Fibroblast of mammary gland (primary cell): ENCODE measurements around the gene AVL9.

Experiments used
- DNase-seq: peaks from one replicate; pipeline ENCODE4 v3.0.0-alpha.2; 2010; ENCODE audit warnings: low read depth
- H3K4me3 ChIP-seq: 2 replicates; pipeline ENCODE4 v1.5.1; 2011; ENCODE audit warnings: low read depth, mild to moderate bottlenecking, low read length, moderate library complexity; ENCODE audit not compliant: control insufficient read depth
- CTCF ChIP-seq: conservative IDR thresholded peaks from 2 replicates; pipeline ENCODE4 v1.5.1; 2011; ENCODE audit warnings: low read depth, low read length, inconsistent platforms; ENCODE audit not compliant: control insufficient read depth, insufficient read depth

AVL9 gene

GRCh38 chr7:32531402-32531801, 36.1 kb downstream of the AVL9 start:
- no peak for TF ChIP-seq CTCF
- no peak overlapping the region for H3K4me3 ChIP-seq
- no peak for DNase-seq

- no peak overlapping the region for H3K4me3 ChIP-seq
- DNase-seq, result no peak
- TF ChIP-seq CTCF, result no peak
These were observed 36.8 kb downstream of the AVL9 start for GRCh38 chr7:32532086-32532485.

GRCh38 chr7:32532716-32533115, 37.4 kb downstream of the AVL9 start:
- no peak for TF ChIP-seq CTCF
- no peak for DNase-seq
- H3K4me3 ChIP-seq, result no peak overlapping the region

GRCh38 chr7:32533276-32534029, 38.2 kb downstream of the AVL9 start:
- no peak for TF ChIP-seq CTCF
- DNase-seq, result peak; percentile 53
- no peak overlapping the region for H3K4me3 ChIP-seq

GRCh38 chr7:32535162-32535702, 39.9 kb downstream of the AVL9 start:
- H3K4me3 ChIP-seq, result no peak overlapping the region
- DNase-seq, result no peak
- no peak for TF ChIP-seq CTCF

GRCh38 chr7:32536016-32536415, 40.7 kb downstream of the AVL9 start:
- no peak for TF ChIP-seq CTCF
- DNase-seq, result no peak
- H3K4me3 ChIP-seq, result no peak overlapping the region
